ENCODE results near the gene LRRC46. TPM values are rescaled to one million over a fixed set of nuclear protein-coding genes. Genes with fewer than 3 reads are reported as not detected.

LRRC46 gene
- total and polyA plus RNA-seq, 2 of the 13 experiments (the other 11 are each of a cell fraction or from before 2014, with no cell fraction given) = 0.09 TPM

DNA sequence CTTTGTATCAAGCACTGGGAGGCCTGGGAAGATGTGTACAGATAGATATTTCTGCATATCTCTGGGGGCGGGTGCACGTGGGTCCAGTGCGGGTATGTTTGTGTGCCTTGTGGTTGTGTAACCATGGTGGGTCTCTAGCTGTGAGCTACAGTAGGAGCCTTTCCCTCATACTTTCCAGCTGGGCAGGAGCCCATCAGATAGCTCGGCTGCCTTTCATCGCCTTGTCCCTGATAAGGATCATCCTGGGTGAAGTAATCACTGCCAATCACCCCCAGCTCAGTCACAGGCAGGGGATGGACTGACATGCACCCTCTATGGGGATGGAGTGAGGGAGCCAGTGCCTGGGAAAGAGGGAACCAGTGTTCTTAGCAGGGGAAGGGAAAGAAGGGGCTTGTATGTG, 12.8 kb downstream of the LRRC46 start (continued):
- TF ChIP-seq SKI (IDR thresholded peaks at IDR 0.05; ENCODE audit: partially characterized antibody) (no peak), SOX6 (IDR thresholded peaks at IDR 0.05) (no peak), SOX6 (CRISPR knock-in tag; IDR thresholded peaks at IDR 0.05) (peak; percentile 36; the same call in 1 of the 2 replicates), ZNF292 (CRISPR knock-in tag; IDR thresholded peaks at IDR 0.05; ENCODE audit: borderline replicate concordance, low read depth) (no peak), GATAD2A (CRISPR knock-in tag; IDR thresholded peaks at IDR 0.05) (peak; percentile 79), GATA4 (IDR thresholded peaks at IDR 0.05; ENCODE audit: borderline replicate concordance, low read depth) (peak; percentile 58; the same call in 1 of the 2 replicates), YEATS2 (CRISPR knock-in tag; IDR thresholded peaks at IDR 0.05; ENCODE audit: borderline replicate concordance) (peak; percentile 56; the same call in 1 of the 2 replicates), FOXA3 (CRISPR knock-in tag; IDR thresholded peaks at IDR 0.05) (peak; percentile 57), MEF2D (CRISPR knock-in tag; IDR thresholded peaks at IDR 0.05) (no peak), PHF21A (CRISPR knock-in tag; IDR thresholded peaks at IDR 0.05) (no peak), ZNF572 (CRISPR knock-in tag; IDR thresholded peaks at IDR 0.05) (0 out of 2 replicates have a peak, but pooled peaks have one; percentile 33), TOE1 (CRISPR knock-in tag; IDR thresholded peaks at IDR 0.05) (no peak), BCL6 (CRISPR knock-in tag; IDR thresholded peaks at IDR 0.05) (0 out of 2 replicates have a peak, but pooled peaks have one; percentile 17), MAZ (IDR thresholded peaks at IDR 0.05; ENCODE audit: borderline replicate concordance, low read depth, low read length) (no peak), MAZ (CRISPR knock-in tag; IDR thresholded peaks at IDR 0.05; ENCODE audit: low read depth) (0 out of 2 replicates have a peak, but pooled peaks have one; percentile 17), ZNF709 (CRISPR knock-in tag; IDR thresholded peaks at IDR 0.05) (no peak), SALL1 (CRISPR knock-in tag; IDR thresholded peaks at IDR 0.05) (peak; percentile 56), THAP11 (CRISPR knock-in tag; IDR thresholded peaks at IDR 0.05) (peak; percentile 51; the same call in 1 of the 2 replicates), SAP130 (CRISPR knock-in tag; IDR thresholded peaks at IDR 0.05; ENCODE audit: low read depth) (peak; percentile 28; the same call in 1 of the 2 replicates)
- TF ChIP-seq, protein P1, sequence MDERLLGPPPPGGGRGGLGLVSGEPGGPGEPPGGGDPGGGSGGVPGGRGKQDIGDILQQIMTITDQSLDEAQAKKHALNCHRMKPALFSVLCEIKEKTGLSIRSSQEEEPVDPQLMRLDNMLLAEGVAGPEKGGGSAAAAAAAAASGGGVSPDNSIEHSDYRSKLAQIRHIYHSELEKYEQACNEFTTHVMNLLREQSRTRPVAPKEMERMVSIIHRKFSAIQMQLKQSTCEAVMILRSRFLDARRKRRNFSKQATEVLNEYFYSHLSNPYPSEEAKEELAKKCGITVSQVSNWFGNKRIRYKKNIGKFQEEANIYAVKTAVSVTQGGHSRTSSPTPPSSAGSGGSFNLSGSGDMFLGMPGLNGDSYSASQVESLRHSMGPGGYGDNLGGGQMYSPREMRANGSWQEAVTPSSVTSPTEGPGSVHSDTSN (CRISPR knock-in tag; IDR thresholded peaks at IDR 0.05) = peak; percentile 38; the same call in 1 of the 2 replicates
- TF ChIP-seq, protein P2, sequence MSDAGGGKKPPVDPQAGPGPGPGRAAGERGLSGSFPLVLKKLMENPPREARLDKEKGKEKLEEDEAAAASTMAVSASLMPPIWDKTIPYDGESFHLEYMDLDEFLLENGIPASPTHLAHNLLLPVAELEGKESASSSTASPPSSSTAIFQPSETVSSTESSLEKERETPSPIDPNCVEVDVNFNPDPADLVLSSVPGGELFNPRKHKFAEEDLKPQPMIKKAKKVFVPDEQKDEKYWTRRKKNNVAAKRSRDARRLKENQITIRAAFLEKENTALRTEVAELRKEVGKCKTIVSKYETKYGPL (CRISPR knock-in tag; IDR thresholded peaks at IDR 0.05) = peak; percentile 82
- TF ChIP-seq, protein P3, sequence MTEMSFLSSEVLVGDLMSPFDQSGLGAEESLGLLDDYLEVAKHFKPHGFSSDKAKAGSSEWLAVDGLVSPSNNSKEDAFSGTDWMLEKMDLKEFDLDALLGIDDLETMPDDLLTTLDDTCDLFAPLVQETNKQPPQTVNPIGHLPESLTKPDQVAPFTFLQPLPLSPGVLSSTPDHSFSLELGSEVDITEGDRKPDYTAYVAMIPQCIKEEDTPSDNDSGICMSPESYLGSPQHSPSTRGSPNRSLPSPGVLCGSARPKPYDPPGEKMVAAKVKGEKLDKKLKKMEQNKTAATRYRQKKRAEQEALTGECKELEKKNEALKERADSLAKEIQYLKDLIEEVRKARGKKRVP (CRISPR knock-in tag; IDR thresholded peaks at IDR 0.05) = 0 out of 4 replicates have a peak, but pooled peaks of 1 of the 2 experiments have one; percentile 67
- TF ChIP-seq, protein P4, sequence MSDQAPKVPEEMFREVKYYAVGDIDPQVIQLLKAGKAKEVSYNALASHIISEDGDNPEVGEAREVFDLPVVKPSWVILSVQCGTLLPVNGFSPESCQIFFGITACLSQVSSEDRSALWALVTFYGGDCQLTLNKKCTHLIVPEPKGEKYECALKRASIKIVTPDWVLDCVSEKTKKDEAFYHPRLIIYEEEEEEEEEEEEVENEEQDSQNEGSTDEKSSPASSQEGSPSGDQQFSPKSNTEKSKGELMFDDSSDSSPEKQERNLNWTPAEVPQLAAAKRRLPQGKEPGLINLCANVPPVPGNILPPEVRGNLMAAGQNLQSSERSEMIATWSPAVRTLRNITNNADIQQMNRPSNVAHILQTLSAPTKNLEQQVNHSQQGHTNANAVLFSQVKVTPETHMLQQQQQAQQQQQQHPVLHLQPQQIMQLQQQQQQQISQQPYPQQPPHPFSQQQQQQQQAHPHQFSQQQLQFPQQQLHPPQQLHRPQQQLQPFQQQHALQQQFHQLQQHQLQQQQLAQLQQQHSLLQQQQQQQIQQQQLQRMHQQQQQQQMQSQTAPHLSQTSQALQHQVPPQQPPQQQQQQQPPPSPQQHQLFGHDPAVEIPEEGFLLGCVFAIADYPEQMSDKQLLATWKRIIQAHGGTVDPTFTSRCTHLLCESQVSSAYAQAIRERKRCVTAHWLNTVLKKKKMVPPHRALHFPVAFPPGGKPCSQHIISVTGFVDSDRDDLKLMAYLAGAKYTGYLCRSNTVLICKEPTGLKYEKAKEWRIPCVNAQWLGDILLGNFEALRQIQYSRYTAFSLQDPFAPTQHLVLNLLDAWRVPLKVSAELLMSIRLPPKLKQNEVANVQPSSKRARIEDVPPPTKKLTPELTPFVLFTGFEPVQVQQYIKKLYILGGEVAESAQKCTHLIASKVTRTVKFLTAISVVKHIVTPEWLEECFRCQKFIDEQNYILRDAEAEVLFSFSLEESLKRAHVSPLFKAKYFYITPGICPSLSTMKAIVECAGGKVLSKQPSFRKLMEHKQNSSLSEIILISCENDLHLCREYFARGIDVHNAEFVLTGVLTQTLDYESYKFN (CRISPR knock-in tag; conservative IDR thresholded peaks at IDR 0.05) = 0 out of 2 replicates have a peak, but pooled peaks have one; percentile 30

Measured in HepG2 (cell line).